Activated CD4-positive, alpha-beta T cell treated with anti-CD3 and anti-CD28 coated beads for 24 hours (primary cell): ENCODE results near the gene RPS6KA4.

Experiments
- DNase-seq, 2 donors: peaks; one replicate each; pipeline ENCODE4 v3.0.0-alpha.2; 2020; ENCODE audit warnings: low read depth in 2 of 2

The RPS6KA4 gene

GRCh38 chr11:64419818-64420485 is 61.0 kb downstream of the RPS6KA4 start:
- no peak for DNase-seq
